Measurements from ENCODE around the gene LTBP1.

LTBP1 gene

GRCh38 chr2:33084433-33084832, 137.7 kb downstream of the LTBP1 start:
- no peak for DNase-seq

- no peak for DNase-seq
Observed at GRCh38 chr2:33085646-33086045, 138.9 kb downstream of the LTBP1 start.

- DNase-seq = no peak
Observed at GRCh38 chr2:33086400-33087015, 139.8 kb downstream of the LTBP1 start.

- DNase-seq = no peak
Observed at GRCh38 chr2:33090553-33091134, 143.9 kb downstream of the LTBP1 start.

- DNase-seq = no peak
Observed at GRCh38 chr2:33091541-33092123, 144.9 kb downstream of the LTBP1 start.

GRCh38 chr2:33093283-33093993, 146.7 kb downstream of the LTBP1 start:
- DNase-seq = no peak

GRCh38 chr2:33094303-33094702, 147.6 kb downstream of the LTBP1 start:
- no peak for DNase-seq

GRCh38 chr2:33099989-33100388, 153.2 kb downstream of the LTBP1 start:
- no peak for DNase-seq

GRCh38 chr2:33100921-33101320, 154.2 kb downstream of the LTBP1 start:
- DNase-seq = no peak

- no peak for DNase-seq
Observed at GRCh38 chr2:33104052-33104623, 157.4 kb downstream of the LTBP1 start.

- no peak for DNase-seq
Observed at GRCh38 chr2:33104726-33105125, 158.0 kb downstream of the LTBP1 start.

GRCh38 chr2:33106115-33106514, 159.4 kb downstream of the LTBP1 start:
- DNase-seq = no peak

GRCh38 chr2:33107690-33108482, 161.1 kb downstream of the LTBP1 start:
- DNase-seq = no peak

GRCh38 chr2:33108483-33109443, 162.0 kb downstream of the LTBP1 start:
- DNase-seq = no peak

- DNase-seq = no peak
Observed at GRCh38 chr2:33110461-33110860, 163.7 kb downstream of the LTBP1 start.

GRCh38 chr2:33111002-33111446, 164.3 kb downstream of the LTBP1 start:
- DNase-seq = no peak

- DNase-seq = no peak
Observed at GRCh38 chr2:33115196-33115595, 168.4 kb downstream of the LTBP1 start.

GRCh38 chr2:33115728-33116127, 169.0 kb downstream of the LTBP1 start:
- DNase-seq = no peak

GRCh38 chr2:33116799-33117198, 170.0 kb downstream of the LTBP1 start:
- DNase-seq = no peak

GRCh38 chr2:33118651-33119050, 171.9 kb downstream of the LTBP1 start:
- DNase-seq = no peak

GRCh38 chr2:33121416-33121815, 174.7 kb downstream of the LTBP1 start:
- no peak for DNase-seq

- no peak for DNase-seq
Observed at GRCh38 chr2:33121925-33122324, 175.2 kb downstream of the LTBP1 start.

Measured in CD4-positive, alpha-beta T cell treated with Interferon gamma for 1 hour (primary cell).